Parathyroid adenoma (tissue), 2 donors: ENCODE results near the gene SLC26A1.
"Not testable (repeated sequence)": the region's sequence is repeated elsewhere in the genome, so short reads cannot be mapped to it uniquely, and the experiment has no call there.

Source experiments
- H2AFZ ChIP-seq: fragments of 300-600 bp; sonication (generic); one replicate; pipeline ENCODE4 v1.7.0; 2017; ENCODE audit warnings: antibody characterized with exemption, mild to moderate bottlenecking
- H3K27ac ChIP-seq: fragments of 300-600 bp; sonication (generic); one replicate; pipeline ENCODE4 v1.7.0; 2017
- H3K27me3 ChIP-seq: fragments of 300-600 bp; sonication (generic); one replicate; pipeline ENCODE4 v1.7.0; 2017; ENCODE audit warnings: low read length; ENCODE audit not compliant: control insufficient read depth, insufficient read depth
- H3K36me3 ChIP-seq: fragments of 300-600 bp; sonication (generic); one replicate; pipeline ENCODE4 v1.7.0; 2017; ENCODE audit warnings: low read length; ENCODE audit not compliant: control insufficient read depth, insufficient read depth
- H3K4me1 ChIP-seq: fragments of 300-600 bp; sonication (generic); one replicate; pipeline ENCODE4 v1.7.0; 2017; ENCODE audit warnings: control low read depth
- H3K4me2 ChIP-seq: fragments of 300-600 bp; sonication (generic); one replicate; pipeline ENCODE4 v1.7.0; 2017; ENCODE audit warnings: low read length
- H3K4me3 ChIP-seq: fragments of 300-600 bp; sonication (generic); one replicate; pipeline ENCODE4 v1.7.0; 2017; ENCODE audit warnings: low read depth, low read length
- H3K79me2 ChIP-seq: fragments of 300-600 bp; sonication (generic); one replicate; pipeline ENCODE4 v1.7.0; 2017; ENCODE audit warnings: control low read depth
- H3K9ac ChIP-seq: fragments of 300-600 bp; sonication (generic); one replicate; pipeline ENCODE4 v1.7.0; 2017; ENCODE audit warnings: mild to moderate bottlenecking
- H3K9me3 ChIP-seq: fragments of 300-600 bp; sonication (generic); one replicate; pipeline ENCODE4 v1.7.0; 2017; ENCODE audit warnings: low read length; ENCODE audit not compliant: control insufficient read depth
- CTCF ChIP-seq: fragments of 300-600 bp; sonication (generic); IDR thresholded peaks from one replicate; pipeline ENCODE4 v1.7.0; 2017; ENCODE audit warnings: antibody characterized with exemption, mild to moderate bottlenecking
- donor health status: primary hyperparathyroidism.

Gene SLC26A1

GRCh38 chr4:999882-1000425 lies 6.8 kb upstream of the SLC26A1 start:
- H3K4me2 ChIP-seq = no peak overlapping the region
- no peaks in the 10 kb centered on the region for H3K36me3 ChIP-seq
- H3K9ac ChIP-seq = no peak overlapping the region
- peaks cover 2% of the 10 kb centered on the region for H3K4me1 ChIP-seq
- no peak overlapping the region for H3K4me3 ChIP-seq
- H3K27ac ChIP-seq = no peak overlapping the region
- TF ChIP-seq CTCF = no peak
- no peaks in the 10 kb centered on the region for H3K79me2 ChIP-seq
- no peaks in the 10 kb centered on the region for H3K9me3 ChIP-seq
- H3K27me3 ChIP-seq = peaks cover 19% of the 10 kb centered on the region
- H2AFZ ChIP-seq = no peak overlapping the region

DNA sequence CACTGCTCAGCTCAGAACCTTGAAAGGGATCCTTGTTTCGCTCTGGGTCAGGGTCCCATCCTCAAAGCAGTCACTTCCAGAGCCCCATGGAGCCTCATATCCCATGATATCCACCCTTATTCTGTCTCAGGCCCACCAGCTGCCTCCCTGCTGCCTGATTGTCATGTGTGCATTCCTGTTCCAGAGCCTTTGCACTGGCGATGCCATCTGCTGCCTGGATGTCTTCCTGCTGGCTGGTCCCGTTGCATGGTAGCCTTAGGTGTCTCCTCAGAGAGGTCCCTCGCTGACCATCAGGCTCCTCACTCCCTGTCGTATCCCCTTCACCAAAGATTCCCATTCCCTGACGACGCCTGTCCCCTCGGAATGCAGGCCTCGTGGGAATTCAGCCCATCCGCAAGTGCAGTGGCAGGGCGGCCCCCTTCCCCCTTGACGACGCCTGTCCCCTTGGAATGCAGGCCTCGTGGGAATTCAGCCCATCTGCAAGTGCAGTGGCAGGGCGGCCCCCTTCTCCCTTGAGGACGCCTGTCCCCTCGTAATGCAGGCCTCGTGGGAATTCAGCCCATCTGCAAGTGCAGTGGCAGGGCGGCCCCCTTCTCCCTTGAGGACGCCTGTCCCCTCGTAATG lies 6.1 kb upstream of the SLC26A1 start:
- not testable (repeated sequence) for H3K27ac ChIP-seq, H3K4me2 ChIP-seq, H3K36me3 ChIP-seq, H3K9me3 ChIP-seq, H3K4me3 ChIP-seq, H3K9ac ChIP-seq, H3K4me1 ChIP-seq, H3K79me2 ChIP-seq, H2AFZ ChIP-seq
- peaks cover 19% of the 10 kb centered on the region for H3K27me3 ChIP-seq

GRCh38 chr4:998096-998691 lies 5.0 kb upstream of the SLC26A1 start:
- H3K27ac ChIP-seq = no peak overlapping the region
- no peak overlapping the region for H2AFZ ChIP-seq
- H3K27me3 ChIP-seq = peaks cover 19% of the 10 kb centered on the region
- no peak for TF ChIP-seq CTCF
- peaks cover 4% of the 10 kb centered on the region for H3K4me1 ChIP-seq
- no peaks in the 10 kb centered on the region for H3K79me2 ChIP-seq
- no peaks in the 10 kb centered on the region for H3K36me3 ChIP-seq
- no peaks in the 10 kb centered on the region for H3K9me3 ChIP-seq
- H3K9ac ChIP-seq = no peak overlapping the region
- no peak overlapping the region for H3K4me3 ChIP-seq
- H3K4me2 ChIP-seq = no peak overlapping the region

GRCh38 chr4:997375-998071 lies 4.3 kb upstream of the SLC26A1 start:
- H3K27ac ChIP-seq = no peak overlapping the region
- no peaks in the 10 kb centered on the region for H3K79me2 ChIP-seq
- no peaks in the 10 kb centered on the region for H3K36me3 ChIP-seq
- H3K27me3 ChIP-seq = peaks cover 16% of the 10 kb centered on the region
- TF ChIP-seq CTCF = no peak
- no peak overlapping the region for H2AFZ ChIP-seq
- H3K4me3 ChIP-seq = no peak overlapping the region
- H3K9ac ChIP-seq = no peak overlapping the region
- no peaks in the 10 kb centered on the region for H3K9me3 ChIP-seq
- peaks cover 10% of the 10 kb centered on the region for H3K4me1 ChIP-seq
- peak overlapping the region; percentile 18 for H3K4me2 ChIP-seq

DNA sequence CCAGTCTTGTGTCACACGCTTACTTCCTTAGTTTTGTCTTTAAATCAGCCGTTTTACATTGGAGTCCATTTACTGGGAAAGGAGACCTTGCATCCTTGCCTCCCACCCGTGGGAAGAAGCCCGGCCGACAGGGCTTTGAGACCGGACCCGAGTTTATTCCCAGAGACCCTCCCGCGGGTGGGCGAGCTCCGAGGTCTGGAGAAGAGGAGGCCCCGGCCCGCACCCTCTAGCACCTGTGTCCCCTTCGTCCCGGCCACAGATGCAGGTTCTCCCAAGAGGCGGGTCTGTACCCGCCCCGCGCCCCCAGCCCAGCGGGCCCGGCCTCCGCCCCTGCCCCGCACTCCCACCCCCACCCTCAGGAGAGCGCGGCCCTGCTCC lies 3.8 kb upstream of the SLC26A1 start:
- peaks cover 11% of the 10 kb centered on the region for H3K27me3 ChIP-seq
- no peaks in the 10 kb centered on the region for H3K9me3 ChIP-seq
- TF ChIP-seq CTCF = no peak
- peaks cover 9% of the 10 kb centered on the region for H3K4me1 ChIP-seq
- no peak overlapping the region for H2AFZ ChIP-seq
- no peaks in the 10 kb centered on the region for H3K79me2 ChIP-seq
- H3K4me3 ChIP-seq = no peak overlapping the region
- H3K9ac ChIP-seq = no peak overlapping the region
- H3K36me3 ChIP-seq = no peaks in the 10 kb centered on the region
- no peak overlapping the region for H3K4me2 ChIP-seq
- H3K27ac ChIP-seq = no peak overlapping the region
